C4-2B (cell line): ENCODE results near the gene CCDC127.

Experiments used
- CTCF ChIP-seq: fragments of 450-650 bp; conservative IDR thresholded peaks from 2 replicates; pipeline ENCODE4 v1.5.1; 2017; ENCODE audit warnings: mild to moderate bottlenecking
- ZFX ChIP-seq: fragments of 450-650 bp; IDR thresholded peaks from 2 replicates; pipeline ENCODE4 v1.6.1; 2017

DNA sequence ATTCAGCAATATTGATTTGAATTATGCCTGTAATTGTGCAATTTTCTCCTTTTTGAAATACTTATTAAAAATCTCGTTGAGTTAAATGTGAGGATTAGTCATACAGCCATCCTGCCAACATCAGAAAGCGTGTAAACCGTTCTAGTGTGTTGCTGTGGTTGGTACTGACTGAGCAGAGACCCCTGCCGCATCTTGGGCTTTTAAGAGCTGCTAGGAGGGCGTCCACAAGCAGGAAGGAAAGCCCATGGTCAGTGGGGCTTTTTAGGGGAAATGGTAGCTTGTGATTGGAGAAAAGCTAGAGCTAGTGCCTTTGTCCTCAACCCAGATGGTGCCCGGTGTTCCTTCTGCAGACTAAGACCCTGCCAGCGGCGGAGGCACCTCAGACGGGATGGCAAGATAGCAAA lies 1.5 kb upstream of the CCDC127 start:
- no peak for TF ChIP-seq CTCF
- TF ChIP-seq ZFX: no peak
